Activated T-cell treated with anti-CD3 and anti-CD28 coated beads for 1 hour (primary cell): ENCODE results near the gene LINS1.

Experiments used
- DNase-seq: peaks from one replicate; pipeline ENCODE4 v3.0.0-alpha.2; 2020; ENCODE audit warnings: low read depth

Gene LINS1

GRCh38 chr15:100558771-100559254 is 43.2 kb downstream of the LINS1 start:
- DNase-seq = no peak

GRCh38 chr15:100553468-100553867 is 48.5 kb downstream of the LINS1 start:
- no peak for DNase-seq

GRCh38 chr15:100547961-100548360 is 54.0 kb downstream of the LINS1 start:
- no peak for DNase-seq

- DNase-seq = no peak
Observed at GRCh38 chr15:100544946-100545345, 57.0 kb downstream of the LINS1 start.

- DNase-seq = no peak
Observed at GRCh38 chr15:100544338-100544841, 57.6 kb downstream of the LINS1 start.

- DNase-seq = no peak
Observed at GRCh38 chr15:100542290-100542689, 59.7 kb downstream of the LINS1 start.

GRCh38 chr15:100537331-100537730 is 64.7 kb downstream of the LINS1 start:
- no peak for DNase-seq

GRCh38 chr15:100536733-100537132 is 65.3 kb downstream of the LINS1 start:
- no peak for DNase-seq

GRCh38 chr15:100533886-100534285 is 68.1 kb downstream of the LINS1 start:
- DNase-seq = no peak

GRCh38 chr15:100531823-100532327 is 70.1 kb downstream of the LINS1 start:
- DNase-seq = no peak

GRCh38 chr15:100531204-100531603 is 70.8 kb downstream of the LINS1 start:
- DNase-seq = no peak

- DNase-seq = no peak
Observed at GRCh38 chr15:100529556-100529955, 72.4 kb downstream of the LINS1 start.

GRCh38 chr15:100528833-100529428 is 73.1 kb downstream of the LINS1 start, which contains the start of gene CERS3:
Gene CERS3, minus strand, starts transcription at chr15:100528950. Its CDS starts 27,101 bp downstream, at chr15:100501849.
- DNase-seq = no peak

- DNase-seq = no peak
Observed at GRCh38 chr15:100526027-100526481, 75.9 kb downstream of the LINS1 start.

GRCh38 chr15:100525436-100525835 is 76.5 kb downstream of the LINS1 start:
- DNase-seq = no peak

GRCh38 chr15:100524326-100524725 is 77.7 kb downstream of the LINS1 start:
- DNase-seq = no peak

- DNase-seq = no peak
Observed at GRCh38 chr15:100521907-100522306, 80.1 kb downstream of the LINS1 start.

GRCh38 chr15:100520132-100520921 is 81.7 kb downstream of the LINS1 start:
- no peak for DNase-seq

- DNase-seq = no peak
Observed at GRCh38 chr15:100517846-100518245, 84.1 kb downstream of the LINS1 start.
